Mucosa of gallbladder (tissue), 1 donor: ENCODE data around the gene UTP4. TPM values are rescaled to one million over a fixed set of nuclear protein-coding genes. Genes with fewer than 3 reads are reported as not detected.
A peak's percentile ranks its signal among the peaks of the same experiment; 100 is the strongest.
"Not testable (repeated sequence)": the region's sequence is repeated elsewhere in the genome, so short reads cannot be mapped to it uniquely, and the experiment has no call there.

ENCODE experiments used
- DNase-seq: peaks from one replicate; pipeline ENCODE4 v3.0.0-alpha.2; 2020; ENCODE audit warnings: low spot score
- total RNA-seq: library from RNA; stranded (reverse); gene quantifications from one replicate; pipeline ENCODE4 v1.2.1, GENCODE V29; 2021
- donor health status: DM: no; HTN: no; CAD: no.

The UTP4 gene
- total RNA-seq, 1 donor from 2014 or later = 26.0 TPM

DNA sequence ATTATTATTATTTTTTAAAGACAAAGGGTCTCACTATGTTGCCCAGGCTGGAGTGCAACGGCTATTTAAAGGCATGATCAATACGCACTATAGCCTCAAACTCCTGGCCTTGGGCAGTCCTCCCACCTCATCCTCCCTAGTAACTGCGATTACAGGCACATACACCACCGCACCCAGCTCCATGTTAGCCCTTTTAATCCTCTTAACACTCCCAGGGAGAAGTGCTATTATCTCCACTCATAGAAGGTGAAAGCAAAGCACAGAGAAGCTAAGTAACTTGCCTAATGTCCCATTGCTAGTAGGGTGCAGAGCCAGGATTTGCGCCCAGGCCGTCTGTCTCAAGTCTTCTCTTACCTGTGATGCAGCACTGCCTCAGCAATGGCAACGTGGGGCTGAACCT lies 22.0 kb upstream of the UTP4 start:
- no peak for DNase-seq

DNA sequence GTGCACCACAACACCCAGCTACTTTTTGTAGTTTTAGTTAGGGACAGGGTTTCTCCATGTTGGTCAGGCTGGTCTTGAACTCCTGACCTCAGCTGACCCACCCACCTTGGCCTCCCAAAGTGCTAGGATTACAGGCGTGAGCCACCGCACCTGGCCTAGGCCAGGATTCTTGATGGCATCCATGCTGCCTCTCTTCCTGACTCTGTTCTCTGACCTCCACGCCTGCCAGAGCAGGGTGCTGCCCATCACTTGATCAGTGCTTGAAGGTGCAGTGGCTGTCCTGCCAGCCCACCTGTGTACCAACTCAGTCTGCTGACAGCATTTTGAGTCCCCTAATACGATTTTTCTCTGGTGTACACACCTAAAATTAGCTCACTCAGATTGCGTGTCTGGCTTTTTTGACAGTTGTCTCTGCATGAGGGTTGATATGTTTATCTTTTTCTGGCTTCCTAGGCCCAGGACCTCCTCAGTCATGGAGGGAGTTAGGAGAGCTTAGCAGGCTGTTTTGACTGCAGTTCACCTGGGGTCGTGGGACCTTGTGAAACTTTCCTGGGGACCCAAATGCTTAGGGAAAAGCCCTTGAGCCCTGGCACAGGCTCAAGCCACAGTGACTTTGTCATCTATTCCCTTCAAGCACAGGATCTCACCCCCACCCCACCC lies 21.1 kb upstream of the UTP4 start:
- DNase-seq = no peak

DNA sequence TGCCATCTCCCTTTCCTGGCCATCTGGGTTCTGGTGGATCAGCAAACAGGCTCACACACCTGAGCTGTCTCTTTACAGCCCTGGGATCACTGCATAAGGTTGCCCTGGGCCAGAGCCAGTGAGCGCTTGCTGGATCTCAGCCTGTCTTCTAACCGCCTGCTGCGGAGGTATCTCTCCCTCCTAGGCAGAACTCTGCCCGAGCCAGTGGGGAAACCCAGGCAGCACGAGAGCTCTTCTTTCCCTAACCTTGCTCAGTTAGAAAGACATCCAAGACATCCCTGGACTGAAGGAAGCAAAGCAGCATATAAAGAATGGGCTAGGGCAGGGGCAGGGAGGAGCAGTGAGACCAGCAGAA lies 20.6 kb upstream of the UTP4 start:
- no peak for DNase-seq

DNA sequence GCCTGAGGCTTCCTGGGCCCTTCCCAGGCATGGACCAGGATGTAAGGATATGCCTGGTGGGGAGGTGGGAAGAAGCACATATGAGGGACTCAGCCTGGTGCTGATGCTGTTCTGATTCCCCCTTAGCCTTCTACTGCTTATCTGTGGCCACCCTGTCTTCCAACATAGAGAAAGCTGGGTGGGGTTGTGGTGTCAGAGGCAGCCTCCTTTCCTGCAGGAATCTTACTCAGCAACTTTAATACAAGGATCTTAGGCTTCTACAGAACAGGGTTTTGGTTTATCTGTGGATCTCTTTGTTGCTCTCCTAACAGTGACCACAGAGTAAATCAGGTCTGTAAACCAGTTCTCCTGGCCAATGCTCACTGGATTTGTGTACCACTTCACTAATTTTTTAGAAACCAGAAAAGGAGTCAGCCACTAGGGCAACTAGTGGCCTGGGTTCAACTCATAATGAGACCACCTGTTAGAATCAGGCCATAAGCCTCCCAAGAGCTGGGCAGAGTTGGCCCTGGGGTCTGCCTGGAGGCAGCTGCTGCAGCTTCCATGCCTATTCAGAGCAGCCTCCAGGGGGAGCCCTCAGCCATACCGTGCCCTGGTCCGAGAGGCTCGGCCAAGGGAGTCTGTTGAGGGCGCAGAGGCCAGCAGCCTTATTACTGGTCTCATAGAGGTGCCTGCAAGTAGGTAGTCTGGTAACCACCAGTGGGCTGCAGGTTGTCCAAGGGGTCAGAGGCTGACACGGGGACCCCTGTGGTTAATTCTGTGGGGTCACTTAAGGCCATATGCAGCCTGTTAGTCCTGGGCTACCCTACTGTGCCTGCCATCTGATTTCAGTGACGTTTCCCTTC lies 19.9 kb upstream of the UTP4 start:
- DNase-seq = peak; percentile 35

DNA sequence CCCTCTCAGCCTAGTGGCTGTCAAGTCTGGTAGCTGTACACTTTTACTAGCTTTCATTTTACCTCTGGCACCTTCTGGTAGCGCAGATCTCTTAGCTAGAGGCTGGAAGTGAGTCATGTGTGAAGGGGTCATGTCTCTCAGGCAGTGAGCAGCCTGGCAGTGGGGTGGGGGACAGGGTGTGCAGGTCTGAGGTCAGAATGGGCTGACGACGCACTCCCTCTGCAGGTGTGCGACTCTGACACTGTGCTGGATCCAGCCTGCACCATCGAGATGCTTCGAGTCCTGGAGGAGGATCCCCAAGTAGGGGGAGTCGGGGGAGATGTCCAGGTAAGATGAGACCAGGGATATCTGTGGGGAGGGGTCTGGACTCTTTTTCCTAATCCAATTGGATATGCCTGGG lies 19.2 kb upstream of the UTP4 start:
- DNase-seq = no peak

DNA sequence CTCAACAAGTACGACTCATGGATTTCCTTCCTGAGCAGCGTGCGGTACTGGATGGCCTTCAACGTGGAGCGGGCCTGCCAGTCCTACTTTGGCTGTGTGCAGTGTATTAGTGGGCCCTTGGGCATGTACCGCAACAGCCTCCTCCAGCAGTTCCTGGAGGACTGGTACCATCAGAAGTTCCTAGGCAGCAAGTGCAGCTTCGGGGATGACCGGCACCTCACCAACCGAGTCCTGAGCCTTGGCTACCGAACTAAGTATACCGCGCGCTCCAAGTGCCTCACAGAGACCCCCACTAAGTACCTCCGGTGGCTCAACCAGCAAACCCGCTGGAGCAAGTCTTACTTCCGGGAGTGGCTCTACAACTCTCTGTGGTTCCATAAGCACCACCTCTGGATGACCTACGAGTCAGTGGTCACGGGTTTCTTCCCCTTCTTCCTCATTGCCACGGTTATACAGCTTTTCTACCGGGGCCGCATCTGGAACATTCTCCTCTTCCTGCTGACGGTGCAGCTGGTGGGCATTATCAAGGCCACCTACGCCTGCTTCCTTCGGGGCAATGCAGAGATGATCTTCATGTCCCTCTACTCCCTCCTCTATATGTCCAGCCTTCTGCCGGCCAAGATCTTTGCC lies 18.0 kb upstream of the UTP4 start:
- DNase-seq = no peak

DNA sequence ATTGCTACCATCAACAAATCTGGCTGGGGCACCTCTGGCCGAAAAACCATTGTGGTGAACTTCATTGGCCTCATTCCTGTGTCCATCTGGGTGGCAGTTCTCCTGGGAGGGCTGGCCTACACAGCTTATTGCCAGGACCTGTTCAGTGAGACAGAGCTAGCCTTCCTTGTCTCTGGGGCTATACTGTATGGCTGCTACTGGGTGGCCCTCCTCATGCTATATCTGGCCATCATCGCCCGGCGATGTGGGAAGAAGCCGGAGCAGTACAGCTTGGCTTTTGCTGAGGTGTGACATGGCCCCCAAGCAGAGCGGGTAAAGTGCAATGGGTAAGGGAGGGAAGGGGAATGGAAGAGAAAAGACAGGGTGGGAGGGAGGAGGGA lies 17.5 kb upstream of the UTP4 start:
- no peak for DNase-seq

DNA sequence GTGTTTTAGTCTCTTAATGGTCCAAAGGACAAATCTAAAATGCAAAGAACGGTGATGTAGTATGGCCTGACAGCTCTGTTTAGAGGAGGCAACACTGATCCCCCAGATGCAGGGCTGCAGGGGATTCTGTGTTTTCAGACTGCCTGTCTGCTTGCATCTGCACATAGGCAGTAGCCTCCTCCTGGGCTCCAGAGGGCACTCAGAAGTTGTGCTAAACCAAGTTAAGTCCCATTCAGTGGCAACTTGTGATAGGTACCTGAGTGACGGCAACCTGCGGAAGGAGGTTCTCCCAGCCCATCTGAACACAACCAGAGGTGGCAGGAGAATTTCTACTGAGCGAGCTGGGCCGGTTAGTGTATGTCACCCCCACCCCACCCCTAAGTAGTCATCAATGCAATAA lies 17.1 kb upstream of the UTP4 start:
- DNase-seq = no peak

DNA sequence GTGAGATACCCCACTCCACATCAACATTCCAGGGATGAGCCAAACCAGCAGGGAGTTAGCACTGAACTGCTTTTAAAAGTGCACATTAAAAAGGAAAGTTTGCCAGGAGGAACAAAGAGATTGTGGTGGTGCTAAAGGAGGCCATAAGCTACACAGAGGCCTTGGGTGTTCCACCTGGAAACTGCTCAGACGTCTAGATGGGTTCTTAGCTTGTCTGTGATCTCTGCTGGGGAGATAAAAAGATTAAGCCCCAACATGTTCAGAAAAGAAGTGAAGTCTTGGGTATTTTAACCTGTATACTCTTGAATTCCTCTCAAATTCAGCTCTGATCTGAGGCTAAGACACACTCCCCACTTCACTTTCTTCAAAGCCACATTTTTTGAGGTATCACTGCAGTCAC lies 16.6 kb upstream of the UTP4 start:
- no peak for DNase-seq

DNA sequence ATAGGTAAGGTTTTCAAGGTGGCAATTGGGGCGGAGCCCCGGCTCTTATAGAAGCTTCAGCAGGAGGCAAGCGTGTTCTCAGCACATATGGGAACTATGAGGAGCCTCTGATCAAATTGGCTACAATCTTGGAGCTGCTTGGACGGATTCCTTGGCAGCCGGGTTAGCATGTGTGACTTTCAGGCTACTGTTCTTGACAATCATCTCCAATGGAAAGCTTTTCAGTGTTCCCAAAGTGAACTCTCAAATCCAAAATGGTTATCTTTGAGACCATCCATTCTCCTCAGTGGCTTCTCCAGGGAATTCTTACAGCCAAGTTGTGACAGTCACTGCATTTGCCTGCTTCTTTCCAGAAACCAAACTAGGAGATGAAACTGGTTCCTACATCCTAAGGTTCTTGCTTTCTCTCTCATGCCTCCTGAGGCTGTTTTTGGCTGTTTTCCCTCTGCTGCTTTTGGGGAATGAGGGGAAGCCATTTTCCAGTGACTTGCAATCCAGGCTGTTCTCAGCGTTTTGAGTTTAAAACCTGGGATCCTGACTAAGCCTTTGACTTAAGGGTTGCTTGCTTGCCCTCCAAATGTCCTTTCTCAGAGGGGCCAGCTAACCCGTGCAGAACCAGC lies 16.1 kb upstream of the UTP4 start:
- DNase-seq = no peak

DNA sequence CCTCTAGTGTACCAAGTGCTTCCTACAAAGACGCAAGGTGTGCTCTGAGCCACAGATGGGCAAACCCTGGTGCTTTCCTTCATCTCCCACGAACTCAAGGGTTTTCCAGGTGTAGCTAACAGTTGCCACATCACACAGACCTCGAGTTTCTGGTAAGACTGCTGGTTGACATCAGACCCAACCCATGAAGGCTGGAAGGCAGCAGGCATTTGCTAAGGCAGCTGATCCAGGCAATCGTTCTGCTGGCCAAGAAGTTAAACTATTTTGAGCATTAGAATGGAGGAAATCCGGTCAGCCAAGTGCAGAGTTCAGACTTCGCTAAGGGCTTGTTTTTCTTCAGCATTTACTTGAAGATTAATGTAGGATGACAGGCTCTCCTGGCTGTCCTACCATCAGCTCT lies 15.5 kb upstream of the UTP4 start:
- no peak for DNase-seq

DNA sequence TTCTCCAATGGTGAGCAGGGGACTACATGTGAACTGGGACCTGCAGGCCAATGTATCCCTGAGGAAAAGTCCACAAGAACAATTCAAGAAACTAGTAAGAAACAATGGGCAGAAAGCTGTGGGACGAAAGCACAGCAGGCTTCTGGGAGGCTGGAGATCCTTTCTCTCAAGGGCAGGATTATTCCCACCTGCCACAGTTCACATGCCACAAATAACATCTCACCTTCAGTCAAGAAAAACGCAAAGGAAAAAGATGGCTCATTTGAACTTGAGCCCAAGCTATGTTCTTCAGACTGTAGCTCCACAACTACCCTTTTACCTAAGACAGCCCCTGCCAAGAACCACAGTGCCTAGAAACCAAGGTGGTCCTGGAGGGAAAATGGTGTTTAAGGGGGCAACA lies 14.0 kb upstream of the UTP4 start:
- DNase-seq = no peak

DNA sequence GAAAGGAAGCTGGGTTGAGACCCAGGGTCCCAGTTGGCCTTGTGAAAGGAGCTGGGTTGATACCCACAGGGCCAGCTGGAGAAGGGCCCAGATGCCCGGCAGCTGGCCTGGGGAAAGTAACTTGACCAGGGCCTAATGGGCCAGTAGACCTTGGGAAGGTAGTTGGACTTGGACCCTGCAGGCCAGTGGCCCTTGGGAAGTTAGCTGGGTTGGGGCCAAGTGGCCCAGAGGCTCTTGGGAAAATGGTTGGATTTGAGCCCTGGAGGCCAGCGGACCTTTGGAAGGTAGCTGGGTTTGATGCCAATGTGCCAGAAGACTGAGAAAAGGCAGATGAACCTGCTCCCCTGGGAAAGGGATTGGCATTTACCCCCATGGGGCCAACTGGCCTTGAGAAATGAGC lies 13.5 kb upstream of the UTP4 start:
- DNase-seq = no peak

DNA sequence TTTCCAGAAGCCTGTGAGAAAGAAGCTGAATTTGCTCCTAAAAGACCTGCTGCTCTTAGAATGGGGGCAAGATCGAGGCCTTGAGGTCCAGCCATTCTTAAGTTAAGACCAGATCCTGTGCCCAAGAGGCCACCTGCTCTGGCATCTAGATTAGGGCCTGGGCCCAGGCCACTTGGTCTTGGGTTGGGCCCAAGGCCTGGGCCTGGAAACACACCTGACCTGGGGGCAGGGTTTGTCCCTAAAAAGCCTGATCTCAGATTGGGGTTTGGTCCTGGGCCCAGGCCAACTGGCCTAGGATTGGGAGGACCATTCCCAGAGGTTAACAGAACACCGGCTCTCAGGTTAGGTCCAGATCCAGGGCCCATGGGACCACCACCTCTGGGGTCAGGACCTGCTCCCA lies 12.9 kb upstream of the UTP4 start:
- DNase-seq = no peak

DNA sequence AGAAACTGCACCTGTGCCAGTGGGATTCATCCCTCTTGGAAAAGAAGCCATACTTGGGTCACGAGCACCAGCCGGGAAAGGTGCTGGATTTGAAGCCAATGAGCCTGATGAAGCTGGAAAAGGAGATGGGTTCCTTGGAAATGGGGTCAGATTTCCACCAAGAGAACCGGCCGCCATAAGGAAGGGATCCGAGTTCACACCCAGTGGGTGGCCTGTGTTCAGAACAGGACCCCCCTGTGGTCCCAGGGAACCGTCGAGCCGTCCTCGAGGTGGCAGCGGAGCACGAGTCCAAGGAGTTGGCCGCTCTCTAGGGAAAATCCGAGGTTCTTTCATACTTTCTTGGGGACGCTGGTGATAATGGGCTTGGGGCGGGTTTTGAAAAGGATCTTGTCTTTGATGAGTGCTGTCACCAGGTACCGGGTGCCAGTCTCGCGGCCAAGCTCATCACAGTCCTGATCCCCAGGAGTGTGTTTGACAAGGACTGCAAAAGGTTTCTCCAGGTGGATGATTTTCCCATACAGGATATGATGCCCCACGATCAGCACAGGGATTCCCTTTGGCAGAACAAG lies 12.3 kb upstream of the UTP4 start:
- DNase-seq = no peak

DNA sequence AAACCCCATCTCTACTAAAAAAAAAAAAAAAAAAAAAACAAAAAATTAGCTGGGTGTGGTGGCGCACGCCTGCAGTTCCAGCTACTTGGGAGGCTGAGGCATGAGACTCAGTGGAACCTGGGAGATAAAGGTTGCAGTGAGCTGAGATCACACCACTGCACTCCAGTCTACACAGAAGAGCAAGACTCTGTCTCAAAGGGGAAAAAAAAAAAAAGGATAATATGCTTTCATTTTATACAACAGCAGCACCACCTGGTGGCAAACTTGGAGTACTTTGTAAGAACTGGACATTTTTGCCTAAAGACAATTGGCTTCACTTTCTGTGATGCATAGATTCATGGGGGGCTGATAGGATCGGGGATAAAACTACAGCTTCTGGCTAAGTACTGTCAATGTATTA lies 8.5 kb upstream of the UTP4 start:
- DNase-seq = peak; percentile 54

DNA sequence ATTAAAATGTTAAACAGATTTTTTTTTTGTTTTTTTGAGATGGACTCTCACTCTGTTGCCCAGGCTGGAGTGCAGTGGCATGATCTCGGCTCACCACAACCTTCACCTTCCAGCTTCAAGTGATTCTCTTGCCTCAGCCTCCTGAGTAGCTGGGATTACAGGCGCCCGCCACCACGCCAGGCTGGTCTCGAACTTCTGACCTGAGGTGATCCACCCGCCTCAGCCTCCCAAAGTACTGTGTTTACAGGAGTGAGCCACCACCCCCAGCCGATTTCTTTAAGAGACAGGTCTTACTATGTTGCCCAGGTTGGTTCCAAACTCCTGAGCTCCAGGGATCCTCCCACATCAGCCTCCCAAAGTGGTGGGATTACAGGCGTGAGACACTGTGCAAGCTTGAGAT lies 8.0 kb upstream of the UTP4 start:
- DNase-seq = not testable (repeated sequence)

DNA sequence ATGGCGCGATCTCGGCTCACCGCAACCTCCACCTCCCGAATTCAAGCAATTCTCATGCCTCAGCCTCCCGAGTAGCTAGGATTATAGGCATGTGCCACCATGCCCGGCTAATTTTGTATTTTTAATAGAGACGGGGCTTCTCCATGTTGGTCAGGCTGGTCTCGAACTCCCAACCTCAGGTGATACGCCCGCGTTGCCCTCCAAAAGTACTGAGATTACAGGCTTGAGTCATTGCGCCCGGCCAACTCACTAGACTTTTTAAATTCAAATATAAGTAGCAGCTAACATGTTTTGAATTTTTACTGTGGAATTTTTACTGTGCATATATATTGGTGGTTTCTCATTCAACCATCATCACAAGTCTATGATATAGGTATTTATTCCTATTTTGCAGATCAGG lies 7.5 kb upstream of the UTP4 start:
- DNase-seq = not testable (repeated sequence)

DNA sequence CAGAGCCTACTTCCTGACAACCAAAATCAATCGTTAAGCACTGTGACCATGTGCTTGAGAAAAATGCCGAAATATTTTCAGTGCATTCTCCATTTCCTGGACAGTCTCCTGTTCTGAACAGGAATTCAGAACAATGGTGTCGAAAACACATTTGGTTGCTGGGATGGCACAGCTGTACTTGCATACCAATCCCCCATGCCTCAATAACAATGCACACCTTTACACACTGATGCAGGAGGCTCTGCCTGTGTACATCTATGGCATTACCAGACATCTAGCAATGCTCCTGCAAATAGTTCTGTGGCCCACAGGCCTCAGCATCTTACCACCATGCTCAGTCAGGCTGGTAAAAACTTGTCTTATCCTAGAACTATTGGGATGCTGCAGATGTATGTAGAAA lies 6.2 kb upstream of the UTP4 start:
- no peak for DNase-seq

DNA sequence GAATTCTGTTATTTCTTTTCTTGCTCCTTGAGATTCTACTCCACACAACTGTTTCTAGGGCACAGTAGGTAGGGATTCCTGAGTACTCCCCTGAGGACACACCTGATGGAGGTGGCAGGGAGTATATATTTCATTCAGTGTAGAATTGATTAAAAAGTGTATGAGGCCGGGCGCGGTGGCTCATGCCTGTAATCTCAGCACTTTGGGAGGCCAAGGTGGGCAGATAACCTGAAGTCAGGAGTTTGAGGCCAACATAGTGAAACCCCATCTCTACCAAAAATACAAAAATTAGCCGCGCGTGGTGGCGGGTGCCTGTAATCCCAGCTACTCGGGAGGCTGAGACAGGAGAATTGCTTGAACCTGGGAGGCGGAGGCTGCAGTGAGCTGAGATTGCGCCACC lies 5.6 kb upstream of the UTP4 start:
- not testable (repeated sequence) for DNase-seq

DNA sequence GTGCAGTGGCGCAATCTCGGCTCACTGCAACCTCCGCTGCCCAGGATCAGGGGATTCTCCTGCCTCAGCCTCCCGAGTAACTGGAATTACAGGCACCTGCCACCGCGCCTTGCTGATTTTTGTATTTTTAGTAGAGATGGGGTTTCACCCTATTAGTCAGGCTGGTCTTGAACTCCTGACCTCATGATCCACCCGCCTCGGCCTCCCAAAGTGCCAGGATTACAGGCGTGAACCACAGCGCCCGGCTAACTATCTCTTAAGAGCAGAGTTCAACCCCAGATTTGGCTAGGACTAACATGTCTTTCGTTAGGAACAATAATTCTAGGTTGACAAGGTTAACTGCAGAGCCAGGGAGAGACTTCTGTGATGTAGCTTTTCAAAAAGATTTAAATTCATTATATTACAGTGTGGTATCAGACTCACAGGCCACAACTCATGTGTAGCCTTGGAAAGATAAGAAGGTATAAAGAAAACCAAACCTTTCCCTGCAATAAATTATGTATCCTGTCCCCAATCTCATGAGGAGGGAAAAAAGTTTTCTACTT lies 4.4 kb upstream of the UTP4 start:
- no peak for DNase-seq

DNA sequence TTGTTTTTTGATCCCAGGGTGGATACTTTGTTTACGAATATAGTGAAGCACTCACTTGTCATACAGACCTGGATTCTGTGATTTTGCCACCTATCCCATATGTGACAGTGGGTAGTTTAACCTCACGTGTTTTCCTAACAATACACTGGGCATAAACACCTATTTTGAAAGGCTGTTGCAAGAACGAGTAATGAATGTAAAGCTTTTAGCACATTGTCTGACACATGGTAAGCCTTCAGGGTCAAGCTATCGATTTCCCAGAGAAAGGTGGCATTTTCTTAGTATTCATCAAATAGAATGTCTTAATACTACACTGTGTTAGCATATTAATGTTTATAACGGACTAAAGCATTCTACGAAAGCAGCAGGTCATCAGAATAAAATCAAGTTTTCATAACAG lies 2.0 kb upstream of the UTP4 start:
- DNase-seq = no peak
